IMR-90 (cell line): Measurements from ENCODE around the gene PLD5. TPM values are rescaled to one million over a fixed set of nuclear protein-coding genes. Genes with fewer than 3 reads are reported as not detected.

Source experiments
- ATAC-seq: fragments of 200-7000 bp; cut with Tn5 transposase; 2 replicates; pipeline ENCODE4 v1.9.1; 2020; ENCODE audit warnings: low read depth, mild to moderate bottlenecking, moderate library complexity
- BruUV-seq: library from RNA; stranded (reverse); fragments of 400-500 nt; replicated peaks from 2 replicates; lab custom pipeline; 2021; lab: Mats Ljungman, UMichigan
- CTCF ChIA-PET: fragments of 300-600 bp; formaldehyde crosslinking; extraction: SDS; loops from one replicate; lab custom pipeline; 2021; ENCODE audit warnings: antibody characterized with exemption; lab: Yijun Ruan, JAX
- POLR2A ChIA-PET: fragments of 300-600 bp; sonication (Branson Sonifier 250); formaldehyde crosslinking; loops from one replicate; lab custom pipeline; 2022; ENCODE audit warnings: antibody characterized with exemption; ENCODE audit not compliant: unreplicated experiment; lab: Charles Lee
- DNase-seq: peaks from one replicate; pipeline ENCODE4 v3.0.0; 2013
- H2AFZ ChIP-seq: replicated peaks from 2 replicates; pipeline ENCODE3; 2013; ENCODE audit warnings: low read length, mild to moderate bottlenecking; ENCODE audit not compliant: poor library complexity
- H2AK5ac ChIP-seq: 2 replicates; pipeline ENCODE4 v1.6.1; 2013; ENCODE audit warnings: low read depth, low read length, inconsistent platforms
- H2AK9ac ChIP-seq: replicated peaks from 2 replicates; pipeline ENCODE3; 2013; ENCODE audit warnings: mild to moderate bottlenecking, low read depth, low read length, moderate library complexity; ENCODE audit not compliant: poor library complexity
- H2BK120ac ChIP-seq: 2 replicates; pipeline ENCODE4 v1.6.1; 2013; ENCODE audit warnings: low read depth, low read length, inconsistent platforms
- H2BK15ac ChIP-seq: 3 replicates; pipeline ENCODE4 v1.6.1; 2013; ENCODE audit warnings: low read depth, low read length, inconsistent platforms
- H2BK20ac ChIP-seq: 2 replicates; pipeline ENCODE4 v1.6.1; 2013; ENCODE audit warnings: low read depth, mild to moderate bottlenecking, inconsistent platforms, low read length, moderate library complexity
- H2BK5ac ChIP-seq: 2 replicates; pipeline ENCODE4 v1.6.1; 2013; ENCODE audit warnings: mild to moderate bottlenecking, low read depth, low read length, inconsistent platforms; ENCODE audit not compliant: poor library complexity, severe bottlenecking
- H3K14ac ChIP-seq: replicated peaks from 2 replicates; pipeline ENCODE4 v1.6.1; 2013; ENCODE audit warnings: low read depth, low read length, inconsistent platforms
- H3K18ac ChIP-seq: 2 replicates; pipeline ENCODE4 v1.6.1; 2013; ENCODE audit warnings: low read depth, low read length, control low read depth
- H3K23ac ChIP-seq: 2 replicates; pipeline ENCODE4 v1.6.1; 2013; ENCODE audit warnings: low read depth, low read length, inconsistent platforms
- H3K27ac ChIP-seq: 2 replicates; pipeline ENCODE4 v1.5.1; 2013; ENCODE audit warnings: mild to moderate bottlenecking, control low read depth, low read length; ENCODE audit not compliant: insufficient read depth
- H3K27me3 ChIP-seq: 2 replicates; pipeline ENCODE4 v1.6.1; 2013; ENCODE audit warnings: low read length; ENCODE audit not compliant: control insufficient read depth, insufficient read depth
- H3K36me3 ChIP-seq: 2 replicates; pipeline ENCODE4 v1.6.1; 2013; ENCODE audit warnings: low read length, mixed read lengths; ENCODE audit not compliant: control insufficient read depth, insufficient read depth
- H3K4ac ChIP-seq: 2 replicates; pipeline ENCODE4 v1.6.1; 2013; ENCODE audit warnings: low read depth, low read length, inconsistent platforms
- H3K4me1 ChIP-seq: 2 replicates; pipeline ENCODE4 v1.6.1; 2013; ENCODE audit warnings: low read length, mixed read lengths; ENCODE audit not compliant: control insufficient read depth, insufficient read depth
- H3K4me2 ChIP-seq: 2 replicates; pipeline ENCODE4 v1.6.1; 2013; ENCODE audit warnings: low read depth, mild to moderate bottlenecking, control low read depth, low read length, moderate library complexity
- H3K4me3 ChIP-seq: 2 replicates; pipeline ENCODE4 v1.5.1; 2013; ENCODE audit warnings: low read depth, mild to moderate bottlenecking, control low read depth, low read length, moderate library complexity; ENCODE audit not compliant: insufficient read depth
- H3K56ac ChIP-seq: 2 replicates; pipeline ENCODE4 v1.6.1; 2013; ENCODE audit warnings: low read length, inconsistent platforms; ENCODE audit not compliant: insufficient read depth; ENCODE audit errors: extremely low read depth
- H3K79me1 ChIP-seq, 2 experiments: 2 replicates each; pipeline ENCODE4 v1.6.1; 2013; ENCODE audit warnings: low read length in 2 of 2, inconsistent platforms in 1 of 2, low read depth in 1 of 2
- H3K9ac ChIP-seq: 2 replicates; pipeline ENCODE4 v1.6.1; 2013; ENCODE audit warnings: low read depth, low read length, control low read depth
- H3K9me1 ChIP-seq: 2 replicates; pipeline ENCODE4 v1.6.1; 2013; ENCODE audit warnings: low read length, inconsistent platforms; ENCODE audit not compliant: insufficient read depth
- H3K9me3 ChIP-seq: 2 replicates; pipeline ENCODE4 v1.6.1; 2013; ENCODE audit warnings: low read length; ENCODE audit not compliant: control insufficient read depth, insufficient read depth
- H4K20me1 ChIP-seq: 2 replicates; pipeline ENCODE4 v1.6.1; 2013; ENCODE audit warnings: low read length, inconsistent platforms; ENCODE audit not compliant: insufficient read depth
- H4K5ac ChIP-seq: 2 replicates; pipeline ENCODE4 v1.6.1; 2013; ENCODE audit warnings: mild to moderate bottlenecking, low read depth, low read length, control low read depth
- H4K8ac ChIP-seq, 2 experiments: 2 replicates each; pipeline ENCODE4 v1.6.1; 2013; ENCODE audit warnings: low read depth in 2 of 2, low read length in 2 of 2, control low read depth in 1 of 2, inconsistent platforms in 1 of 2
- H4K91ac ChIP-seq: 2 replicates; pipeline ENCODE4 v1.6.1; 2013; ENCODE audit warnings: low read depth, low read length, inconsistent platforms; ENCODE audit not compliant: insufficient read depth
- BHLHE40 ChIP-seq: fragments of 150-350 bp; IDR thresholded peaks from 2 replicates; pipeline ENCODE4 v1.6.1; 2016; ENCODE audit warnings: mild to moderate bottlenecking, low read depth, low read length
- CHD1 ChIP-seq: IDR thresholded peaks from 2 replicates; pipeline ENCODE4 v1.6.1; 2012; ENCODE audit warnings: low read depth, low read length, improper control_type of control experiment
- USF2 ChIP-seq: fragments of 150-350 bp; IDR thresholded peaks from 2 replicates; pipeline ENCODE4 v1.6.1; 2017; ENCODE audit warnings: mild to moderate bottlenecking, antibody characterized with exemption, low read length, low read depth
- WGBS, 2 experiments: methylation state at CpG; one replicate each; pipeline versions ENCODE4 v1.1.5 to v1.1.7; 2013; ENCODE audit warnings: missing lambda C conversion rate in 2 of 2; ENCODE audit not compliant: insufficient read length in 1 of 2; ENCODE audit errors: extremely low coverage in 2 of 2; 5-methylcytosine and 5-hydroxymethylcytosine counted together
- dilution Hi-C: fragments of 300-500 bp; cut with HindIII; formaldehyde crosslinking; loops from one replicate; pipeline ENCODE4 v1.14.3; 2018; ENCODE audit warnings: low sequenced_read_pairs; ENCODE audit not compliant: unreplicated experiment
- in situ Hi-C: fragments of 300-500 bp; cut with MboI; formaldehyde crosslinking; loops from 3 replicates; pipeline ENCODE4 v1.14.3; 2019; ENCODE audit warnings: low sequenced_read_pairs, inconsistent platforms, mixed read lengths
- intact Hi-C: fragments of 100-400 bp; cut with micrococcal nuclease; formaldehyde crosslinking; loops from 2 replicates; pipeline ENCODE4 v1.10.0; 2022
- polyA plus RNA-seq, 3 experiments: library from polyadenylated mRNA; depleted of rRNA; stranded (reverse); fragments of >200 nt; gene quantifications; 2 replicates each; pipeline ENCODE4 v1.2.3, GENCODE V29; 2012; ENCODE audit warnings: low replicate concordance in 1 of 3
- total RNA-seq: library from RNA; depleted of rRNA; stranded (reverse); fragments of >200 nt; gene quantifications from 2 replicates; pipeline ENCODE4 v1.2.3, GENCODE V29; 2012

PLD5 gene
- total and polyA plus RNA-seq, 2 of the 4 experiments (the other 2 are of a cell fraction), result not detected

- 10% methylated on average over 2 of the region's 4 CpGs; no CpG with 5 or more reads in 1 of the 2 experiments for WGBS, 2 experiments
- dilution Hi-C loops (no loop called here), in situ Hi-C loops (no loop called here), intact Hi-C loops (no loop called here)
- POLR2A ChIA-PET, result no interaction called here
- H4K8ac ChIP-seq, result no peak overlapping the region
- no peaks in the 10 kb centered on the region for H3K9me1 ChIP-seq
- H2AK9ac ChIP-seq, result no peak overlapping the region
- no peak overlapping the region for H3K27ac ChIP-seq
- H3K18ac ChIP-seq, result no peak overlapping the region
- H2AK5ac ChIP-seq, result no peak overlapping the region
- peaks cover 22% of the 10 kb centered on the region for H3K9me3 ChIP-seq
- H2BK15ac ChIP-seq, result no peak overlapping the region
- H4K20me1 ChIP-seq, result no peaks in the 10 kb centered on the region
- H3K4me1 ChIP-seq, result no peaks in the 10 kb centered on the region
- no peak overlapping the region for H3K23ac ChIP-seq
- H4K5ac ChIP-seq, result no peak overlapping the region
- H3K4me2 ChIP-seq, result no peak overlapping the region
- H2AFZ ChIP-seq, result no peak overlapping the region
- no peak overlapping the region for H3K4ac ChIP-seq
- no peak for DNase-seq
- no peak overlapping the region for H3K56ac ChIP-seq
- H3K4me3 ChIP-seq, result no peak overlapping the region
- CTCF ChIA-PET, result no interaction called here
- H3K9ac ChIP-seq, result no peak overlapping the region
- H3K36me3 ChIP-seq, result no peaks in the 10 kb centered on the region
- H3K27me3 ChIP-seq, result no peaks in the 10 kb centered on the region
- no peak for ATAC-seq
- H3K79me1 ChIP-seq, result no peaks in the 10 kb centered on the region
- no peak overlapping the region for H2BK120ac ChIP-seq
- BruUV-seq, result no TSS peak
- no peak overlapping the region for H2BK20ac ChIP-seq
- no peak overlapping the region for H2BK5ac ChIP-seq
- H3K14ac ChIP-seq, result no peak overlapping the region
- H4K91ac ChIP-seq, result no peak overlapping the region
- no peak for TF ChIP-seq BHLHE40
- no peak for TF ChIP-seq USF2
- no peak for TF ChIP-seq CHD1
Measured at GRCh38 chr1:242139986-242140385, 384.5 kb downstream of the PLD5 start.
